ENCODE measurements around the gene HS6ST3. TPM values are rescaled to one million over a fixed set of nuclear protein-coding genes. Genes with fewer than 3 reads are reported as not detected.

Gene HS6ST3
- total RNA-seq, 4 donors from 2014 or later, result 0.16 to 0.27 TPM; not detected in 2

GRCh38 chr13:96214824-96215445, 125.0 kb downstream of the HS6ST3 start:
- no peaks in the 10 kb centered on the region for H3K36me3 ChIP-seq
- TF ChIP-seq CTCF (IDR thresholded peaks at IDR 0.05) (no peak), POLR2AphosphoS5 (IDR thresholded peaks at IDR 0.05) (no peak)
- DNase-seq, result no peak
- no peaks in the 10 kb centered on the region for H3K4me1 ChIP-seq
- in situ Hi-C loops (cut with MboI; ENCODE audit: low pct_ligation_motif_present in 1 of 4, low pct_unique_long_range_greater_than_20kb in 1 of 4, low sequenced_read_pairs in 3 of 4), result no loop called here
- no peaks in the 10 kb centered on the region for H3K9me3 ChIP-seq
- H3K27me3 ChIP-seq, result no peaks in the 10 kb centered on the region
- intact Hi-C loops (cut with DNase I; ENCODE audit: low total_unique reads), result no loop called here
- 60 to 67% methylated on average over 6 to 11 of the region's 11 CpGs for WGBS, 2 donors (ENCODE audit: low coverage in 1 of 2)
- no peak overlapping the region for H3K4me3 ChIP-seq
- H3K27ac ChIP-seq, result no peak overlapping the region

GRCh38 chr13:96216543-96216942, 126.6 kb downstream of the HS6ST3 start:
- Histone ChIP-seq H3K4me3 (no peak overlapping the region), H3K27me3 (no peaks in the 10 kb centered on the region), H3K36me3 (no peaks in the 10 kb centered on the region), H3K9me3 (no peaks in the 10 kb centered on the region), H3K27ac (no peak overlapping the region), H3K4me1 (no peaks in the 10 kb centered on the region)
- TF ChIP-seq POLR2AphosphoS5 (IDR thresholded peaks at IDR 0.05) (no peak), EP300 (IDR thresholded peaks at IDR 0.05; ENCODE audit: low read depth) (no peak), CTCF (IDR thresholded peaks at IDR 0.05) (no peak), POLR2A (IDR thresholded peaks at IDR 0.05) (no peak)
- in situ Hi-C loops (cut with MboI; ENCODE audit: low pct_ligation_motif_present in 1 of 4, low pct_unique_long_range_greater_than_20kb in 1 of 4, low sequenced_read_pairs in 3 of 4), result no loop called here
- DNase-seq, result no peak
- intact Hi-C loops (cut with DNase I; ENCODE audit: low total_unique reads), result no loop called here
- WGBS, 2 donors (ENCODE audit: low coverage in 1 of 2), result 79% methylated on average over 6 of the region's 6 CpGs; no CpG with 5 or more reads in 1 of the 2 donors

- 63% methylated on average over 4 of the region's 4 CpGs; no CpG with 5 or more reads in 1 of the 2 donors for WGBS, 2 donors (ENCODE audit: low coverage in 1 of 2)
- intact Hi-C loops (cut with DNase I; ENCODE audit: low total_unique reads) (no loop called here), in situ Hi-C loops (cut with MboI; ENCODE audit: low pct_ligation_motif_present in 1 of 4, low pct_unique_long_range_greater_than_20kb in 1 of 4, low sequenced_read_pairs in 3 of 4) (no loop called here)
- Histone ChIP-seq H3K9me3 (no peaks in the 10 kb centered on the region), H3K4me3 (no peak overlapping the region), H3K4me1 (no peaks in the 10 kb centered on the region), H3K27ac (no peak overlapping the region), H3K36me3 (no peaks in the 10 kb centered on the region), H3K27me3 (no peaks in the 10 kb centered on the region)
- no peak for TF ChIP-seq CTCF (IDR thresholded peaks at IDR 0.05)
- no peak for TF ChIP-seq POLR2A (IDR thresholded peaks at IDR 0.05)
- no peak for TF ChIP-seq POLR2AphosphoS5 (IDR thresholded peaks at IDR 0.05)
- no peak for TF ChIP-seq EP300 (IDR thresholded peaks at IDR 0.05; ENCODE audit: low read depth)
- DNase-seq, result no peak
Measured at GRCh38 chr13:96218475-96218874, 128.6 kb downstream of the HS6ST3 start.

GRCh38 chr13:96221471-96221870, 131.6 kb downstream of the HS6ST3 start:
- H3K27ac ChIP-seq, result no peak overlapping the region
- no peak overlapping the region for H3K4me3 ChIP-seq
- no peaks in the 10 kb centered on the region for H3K36me3 ChIP-seq
- TF ChIP-seq POLR2A (IDR thresholded peaks at IDR 0.05) (no peak), CTCF (IDR thresholded peaks at IDR 0.05) (no peak), EP300 (IDR thresholded peaks at IDR 0.05; ENCODE audit: low read depth) (no peak), POLR2AphosphoS5 (IDR thresholded peaks at IDR 0.05) (no peak)
- intact Hi-C loops (cut with DNase I; ENCODE audit: low total_unique reads) (no loop called here), in situ Hi-C loops (cut with MboI; ENCODE audit: low pct_ligation_motif_present in 1 of 4, low pct_unique_long_range_greater_than_20kb in 1 of 4, low sequenced_read_pairs in 3 of 4) (no loop called here)
- no peaks in the 10 kb centered on the region for H3K4me1 ChIP-seq
- DNase-seq, result no peak
- H3K9me3 ChIP-seq, result no peaks in the 10 kb centered on the region
- H3K27me3 ChIP-seq, result no peaks in the 10 kb centered on the region

Data from transverse colon (tissue), 4 donors.